Mesendoderm (in vitro differentiated cells): ENCODE measurements around the gene SFR1. TPM values are rescaled to one million over a fixed set of nuclear protein-coding genes. Genes with fewer than 3 reads are reported as not detected.

ENCODE experiments used
- DNase-seq: peaks from one replicate; pipeline ENCODE4 v3.0.0; 2013
- H2AK5ac ChIP-seq: 2 replicates; pipeline ENCODE4 v1.6.1; 2013; ENCODE audit warnings: low read length, inconsistent platforms
- H2BK120ac ChIP-seq: 2 replicates; pipeline ENCODE4 v1.6.1; 2013; ENCODE audit warnings: low read depth, mild to moderate bottlenecking, low read length, moderate library complexity, mixed read lengths
- H2BK15ac ChIP-seq: replicated peaks from 2 replicates; pipeline ENCODE4 v1.6.1; 2013; ENCODE audit warnings: low read depth, mild to moderate bottlenecking, moderate library complexity
- H2BK5ac ChIP-seq: 2 replicates; pipeline ENCODE4 v1.6.1; 2013; ENCODE audit warnings: low read length, inconsistent platforms
- H3K18ac ChIP-seq: 2 replicates; pipeline ENCODE4 v1.6.1; 2013; ENCODE audit warnings: mild to moderate bottlenecking, low read length, mixed read lengths
- H3K23ac ChIP-seq: one replicate; pipeline ENCODE4 v1.6.1; 2013; ENCODE audit warnings: low read length
- H3K27ac ChIP-seq: 2 replicates; pipeline ENCODE4 v1.5.1; 2013; ENCODE audit warnings: low read depth, mild to moderate bottlenecking, inconsistent platforms, low read length, moderate library complexity
- H3K27me3 ChIP-seq: 2 replicates; pipeline ENCODE4 v1.6.1; 2013; ENCODE audit warnings: low read length, control low read depth, mild to moderate bottlenecking, inconsistent platforms; ENCODE audit not compliant: insufficient read depth, poor library complexity
- H3K36me3 ChIP-seq: 2 replicates; pipeline ENCODE4 v1.6.1; 2013; ENCODE audit warnings: low read length, inconsistent platforms; ENCODE audit not compliant: control insufficient read depth, insufficient read depth
- H3K4ac ChIP-seq: one replicate; pipeline ENCODE4 v1.6.1; 2013; ENCODE audit warnings: low read depth, mild to moderate bottlenecking, low read length, moderate library complexity
- H3K4me1 ChIP-seq: 2 replicates; pipeline ENCODE4 v1.6.1; 2013; ENCODE audit warnings: low read depth, low read length, inconsistent platforms; ENCODE audit not compliant: control insufficient read depth
- H3K4me2 ChIP-seq: 2 replicates; pipeline ENCODE4 v1.6.1; 2013; ENCODE audit warnings: low read length
- H3K4me3 ChIP-seq: 2 replicates; pipeline ENCODE4 v1.5.1; 2013; ENCODE audit warnings: mild to moderate bottlenecking, low read length
- H3K56ac ChIP-seq: one replicate; pipeline ENCODE4 v1.6.1; 2013; ENCODE audit warnings: low read length
- H3K79me1 ChIP-seq: 2 replicates; pipeline ENCODE4 v1.6.1; 2013; ENCODE audit warnings: low read length, inconsistent platforms
- H3K79me2 ChIP-seq: 2 replicates; pipeline ENCODE4 v1.6.1; 2013; ENCODE audit warnings: mild to moderate bottlenecking, low read length; ENCODE audit not compliant: control insufficient read depth, insufficient read depth
- H3K9ac ChIP-seq: 2 replicates; pipeline ENCODE4 v1.6.1; 2013; ENCODE audit warnings: low read length, inconsistent platforms
- H4K5ac ChIP-seq: one replicate; pipeline ENCODE4 v1.6.1; 2013; ENCODE audit warnings: low read length
- H4K8ac ChIP-seq: one replicate; pipeline ENCODE4 v1.6.1; 2013; ENCODE audit warnings: low read depth, mild to moderate bottlenecking, control low read depth, low read length, moderate library complexity
- WGBS: extraction: QIAGEN DNeasy Blood & Tissue Kit; methylation state at CpG from one replicate; pipeline ENCODE4 v1.1.7; 2013; ENCODE audit warnings: low lambda C conversion rate, missing lambda C conversion rate; ENCODE audit not compliant: insufficient coverage; ENCODE audit errors: extremely low coverage; 5-methylcytosine and 5-hydroxymethylcytosine counted together
- polyA plus RNA-seq, 2 experiments: library from polyadenylated mRNA; stranded (reverse); fragments of 200-250 nt; gene quantifications; one replicate each; pipeline ENCODE4 v1.2.3, GENCODE V29; 2013

The SFR1 gene
- polyA plus RNA-seq (2013, experiment 1 of 2), result 7.7 TPM
- polyA plus RNA-seq (2013, experiment 2 of 2), result 7.5 TPM

- Histone ChIP-seq H3K27me3 (no peaks in the 10 kb centered on the region), H3K4me3 (peak within 1 kb of the TSS; percentile 80), H3K9ac (peak within 1 kb of the TSS; percentile 88), H2AK5ac (no peak within 1 kb of the TSS), H3K79me2 (no peaks in the 10 kb centered on the region), H2BK120ac (no peak within 1 kb of the TSS), H2BK15ac (no peak within 1 kb of the TSS), H3K23ac (peak within 1 kb of the TSS; percentile 54), H4K8ac (peak within 1 kb of the TSS; percentile 91), H3K4me2 (peak within 1 kb of the TSS; percentile 90), H4K5ac (no peak within 1 kb of the TSS), H3K56ac (peak within 1 kb of the TSS; percentile 95), H3K4me1 (no peaks in the 10 kb centered on the region), H3K18ac (peak within 1 kb of the TSS; percentile 91), H3K27ac (peak within 1 kb of the TSS; percentile 98), H3K79me1 (no peaks in the 10 kb centered on the region), H3K4ac (peak within 1 kb of the TSS; percentile 56), H3K36me3 (no peaks in the 10 kb centered on the region), H2BK5ac (peak within 1 kb of the TSS; percentile 88)
- WGBS, result no CpG with 5 or more reads among the region's 67 CpGs
- DNase-seq, result peak; percentile 99
Measured at GRCh38 chr10:104121485-104122224, at the start of gene SFR1. Gene SFR1 (plus strand): TSS chr10:104122171. CDS start chr10:104122184, 13 bp downstream.

- H3K56ac ChIP-seq, result no peak overlapping the region
- no peaks in the 10 kb centered on the region for H3K79me1 ChIP-seq
- WGBS, result no CpG with 5 or more reads among the region's 5 CpGs
- H2AK5ac ChIP-seq, result no peak overlapping the region
- no peak overlapping the region for H3K27ac ChIP-seq
- H3K4me1 ChIP-seq, result peaks cover 2% of the 10 kb centered on the region
- H3K27me3 ChIP-seq, result no peaks in the 10 kb centered on the region
- H3K9ac ChIP-seq, result no peak overlapping the region
- DNase-seq, result no peak
- H3K18ac ChIP-seq, result no peak overlapping the region
- H3K79me2 ChIP-seq, result no peaks in the 10 kb centered on the region
- no peak overlapping the region for H4K5ac ChIP-seq
- no peak overlapping the region for H3K23ac ChIP-seq
- H2BK120ac ChIP-seq, result no peak overlapping the region
- no peak overlapping the region for H3K4me2 ChIP-seq
- H2BK15ac ChIP-seq, result no peak overlapping the region
- no peaks in the 10 kb centered on the region for H3K36me3 ChIP-seq
- H3K4me3 ChIP-seq, result no peak overlapping the region
- H3K4ac ChIP-seq, result no peak overlapping the region
- no peak overlapping the region for H4K8ac ChIP-seq
- no peak overlapping the region for H2BK5ac ChIP-seq
Measured at GRCh38 chr10:104072786-104073185, 49.2 kb upstream of the SFR1 start.

DNA sequence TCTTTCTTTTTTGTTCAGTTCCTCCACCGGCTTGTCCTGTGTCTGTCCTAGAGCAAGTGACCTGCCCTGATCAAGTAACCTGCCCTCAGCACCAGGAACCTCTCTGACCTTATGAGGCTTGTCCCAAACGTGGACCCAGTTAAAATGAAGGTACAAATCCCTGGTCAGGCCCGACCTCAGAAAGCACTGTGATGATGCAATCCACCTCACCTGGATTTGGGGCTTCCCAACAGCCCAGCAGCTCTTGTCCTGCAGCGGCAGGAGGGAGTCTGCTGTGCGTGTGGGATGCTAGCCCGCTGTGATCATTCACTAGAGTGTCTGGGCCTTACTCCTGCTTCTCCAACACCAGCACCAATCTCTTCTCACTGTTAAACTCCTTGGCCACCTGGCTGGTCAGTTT lies 47.5 kb upstream of the SFR1 start:
- no peak overlapping the region for H3K18ac ChIP-seq
- no peaks in the 10 kb centered on the region for H3K36me3 ChIP-seq
- no peak overlapping the region for H2BK120ac ChIP-seq
- no peak overlapping the region for H2AK5ac ChIP-seq
- no peak overlapping the region for H4K5ac ChIP-seq
- no peaks in the 10 kb centered on the region for H3K27me3 ChIP-seq
- H3K9ac ChIP-seq, result no peak overlapping the region
- no peak overlapping the region for H3K4ac ChIP-seq
- H3K4me3 ChIP-seq, result no peak overlapping the region
- no peak overlapping the region for H3K4me2 ChIP-seq
- H3K4me1 ChIP-seq, result peaks cover 2% of the 10 kb centered on the region
- H3K79me1 ChIP-seq, result no peaks in the 10 kb centered on the region
- no peak overlapping the region for H3K27ac ChIP-seq
- H3K79me2 ChIP-seq, result no peaks in the 10 kb centered on the region
- H2BK15ac ChIP-seq, result no peak overlapping the region
- no peak overlapping the region for H2BK5ac ChIP-seq
- no peak overlapping the region for H4K8ac ChIP-seq
- no CpG with 5 or more reads among the region's 6 CpGs for WGBS
- no peak overlapping the region for H3K23ac ChIP-seq
- no peak overlapping the region for H3K56ac ChIP-seq
- DNase-seq, result no peak

DNA sequence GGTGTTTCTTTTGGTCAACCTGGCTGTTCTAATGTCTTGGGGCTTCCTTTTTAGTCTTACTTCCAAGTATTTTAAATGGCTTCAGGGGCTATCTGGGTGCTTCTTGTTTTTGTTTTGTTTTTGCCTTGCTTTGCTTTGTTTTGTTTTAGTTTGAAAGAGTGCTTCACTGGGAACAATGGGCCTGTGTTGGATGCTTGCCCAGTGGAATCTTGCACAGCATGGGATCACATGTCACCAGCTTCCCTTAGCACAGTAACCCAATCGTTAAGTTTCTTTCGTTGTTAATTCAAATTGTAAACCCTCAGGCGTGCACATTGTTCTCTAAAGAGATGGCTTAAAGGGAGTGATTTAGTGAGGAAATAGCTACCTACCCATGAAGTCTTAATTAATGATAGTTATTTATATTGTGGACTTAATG lies 45.2 kb upstream of the SFR1 start:
- no peak overlapping the region for H2BK15ac ChIP-seq
- H3K4ac ChIP-seq, result no peak overlapping the region
- no peaks in the 10 kb centered on the region for H3K36me3 ChIP-seq
- H3K4me1 ChIP-seq, result peaks cover 2% of the 10 kb centered on the region
- no peak overlapping the region for H3K9ac ChIP-seq
- H4K8ac ChIP-seq, result no peak overlapping the region
- no peak overlapping the region for H2BK120ac ChIP-seq
- H3K56ac ChIP-seq, result no peak overlapping the region
- no peak overlapping the region for H3K4me3 ChIP-seq
- no peak overlapping the region for H3K4me2 ChIP-seq
- no CpG with 5 or more reads among the region's 3 CpGs for whole genome bisulfite sequencing
- no peaks in the 10 kb centered on the region for H3K79me1 ChIP-seq
- no peaks in the 10 kb centered on the region for H3K27me3 ChIP-seq
- no peak overlapping the region for H2BK5ac ChIP-seq
- H3K18ac ChIP-seq, result no peak overlapping the region
- DNase-seq, result peak; percentile 81
- H3K23ac ChIP-seq, result no peak overlapping the region
- no peak overlapping the region for H2AK5ac ChIP-seq
- H4K5ac ChIP-seq, result no peak overlapping the region
- H3K79me2 ChIP-seq, result no peaks in the 10 kb centered on the region
- no peak overlapping the region for H3K27ac ChIP-seq

GRCh38 chr10:104077247-104077646 lies 44.7 kb upstream of the SFR1 start:
- Histone ChIP-seq H3K4me2 (no peak overlapping the region), H3K4me1 (peaks cover 2% of the 10 kb centered on the region), H2AK5ac (no peak overlapping the region), H3K18ac (no peak overlapping the region), H3K27ac (no peak overlapping the region), H2BK120ac (no peak overlapping the region), H3K79me1 (no peaks in the 10 kb centered on the region), H2BK5ac (no peak overlapping the region), H3K23ac (no peak overlapping the region), H2BK15ac (no peak overlapping the region), H3K36me3 (no peaks in the 10 kb centered on the region), H4K8ac (no peak overlapping the region), H3K4ac (no peak overlapping the region), H3K4me3 (no peak overlapping the region), H3K56ac (no peak overlapping the region), H3K27me3 (no peaks in the 10 kb centered on the region), H3K9ac (no peak overlapping the region), H3K79me2 (no peaks in the 10 kb centered on the region), H4K5ac (no peak overlapping the region)
- WGBS, result no CpG with 5 or more reads among the region's 3 CpGs
- DNase-seq, result peak; percentile 46
